ENCODE measurements around the gene CENPU. TPM values are rescaled to one million over a fixed set of nuclear protein-coding genes. Genes with fewer than 3 reads are reported as not detected.

Gene CENPU
- polyA plus RNA-seq, 1 donor from 2014 or later, result 13.0 TPM

DNA sequence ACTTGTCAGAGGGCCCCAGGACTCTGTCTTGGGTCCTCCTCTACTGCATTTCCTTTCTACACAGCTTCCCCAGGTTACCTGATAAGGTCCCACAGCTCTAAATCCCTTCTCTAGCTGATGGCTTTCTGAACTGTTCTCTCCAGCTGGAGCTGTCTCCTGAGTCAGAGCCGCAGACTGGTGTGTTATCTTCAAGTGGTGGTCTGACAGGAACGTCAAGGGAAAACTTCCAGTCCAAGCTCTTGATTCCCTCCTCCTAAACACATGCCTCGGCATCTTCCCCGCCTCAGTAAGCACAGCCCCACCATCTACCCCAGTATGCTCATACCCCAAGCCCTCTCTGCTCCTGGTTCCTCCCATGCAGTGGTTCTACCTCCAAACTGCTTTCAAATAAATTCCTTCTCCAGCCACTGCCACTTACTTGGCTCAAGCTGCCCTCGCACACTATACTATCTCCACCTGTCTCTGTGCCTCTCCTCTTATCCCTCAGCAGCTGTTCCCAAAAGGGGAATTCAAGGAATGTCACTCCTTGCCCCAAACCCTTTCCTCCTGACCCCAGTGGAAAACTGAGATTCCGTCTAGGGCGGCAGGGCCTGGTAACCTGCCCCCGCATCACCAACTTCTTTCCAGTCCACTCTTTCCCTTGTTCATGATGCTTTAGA lies 17.2 kb upstream of the CENPU start:
- TF ChIP-seq POLR2AphosphoS5 (IDR thresholded peaks at IDR 0.05) (no peak), SMC3 (conservative IDR thresholded peaks at IDR 0.05; ENCODE audit: poor library complexity) (no peak), TAF1 (IDR thresholded peaks at IDR 0.05; ENCODE audit: low read depth) (no peak), RAD21 (conservative IDR thresholded peaks at IDR 0.05) (no peak), MXI1 (conservative IDR thresholded peaks at IDR 0.05; ENCODE audit: poor library complexity, severe bottlenecking) (no peak), EZH2 (IDR thresholded peaks at IDR 0.05; ENCODE audit: borderline replicate concordance, insufficient read depth, low read length, poor library complexity, severe bottlenecking) (no peak)
- TF ChIP-seq, protein P1, sequence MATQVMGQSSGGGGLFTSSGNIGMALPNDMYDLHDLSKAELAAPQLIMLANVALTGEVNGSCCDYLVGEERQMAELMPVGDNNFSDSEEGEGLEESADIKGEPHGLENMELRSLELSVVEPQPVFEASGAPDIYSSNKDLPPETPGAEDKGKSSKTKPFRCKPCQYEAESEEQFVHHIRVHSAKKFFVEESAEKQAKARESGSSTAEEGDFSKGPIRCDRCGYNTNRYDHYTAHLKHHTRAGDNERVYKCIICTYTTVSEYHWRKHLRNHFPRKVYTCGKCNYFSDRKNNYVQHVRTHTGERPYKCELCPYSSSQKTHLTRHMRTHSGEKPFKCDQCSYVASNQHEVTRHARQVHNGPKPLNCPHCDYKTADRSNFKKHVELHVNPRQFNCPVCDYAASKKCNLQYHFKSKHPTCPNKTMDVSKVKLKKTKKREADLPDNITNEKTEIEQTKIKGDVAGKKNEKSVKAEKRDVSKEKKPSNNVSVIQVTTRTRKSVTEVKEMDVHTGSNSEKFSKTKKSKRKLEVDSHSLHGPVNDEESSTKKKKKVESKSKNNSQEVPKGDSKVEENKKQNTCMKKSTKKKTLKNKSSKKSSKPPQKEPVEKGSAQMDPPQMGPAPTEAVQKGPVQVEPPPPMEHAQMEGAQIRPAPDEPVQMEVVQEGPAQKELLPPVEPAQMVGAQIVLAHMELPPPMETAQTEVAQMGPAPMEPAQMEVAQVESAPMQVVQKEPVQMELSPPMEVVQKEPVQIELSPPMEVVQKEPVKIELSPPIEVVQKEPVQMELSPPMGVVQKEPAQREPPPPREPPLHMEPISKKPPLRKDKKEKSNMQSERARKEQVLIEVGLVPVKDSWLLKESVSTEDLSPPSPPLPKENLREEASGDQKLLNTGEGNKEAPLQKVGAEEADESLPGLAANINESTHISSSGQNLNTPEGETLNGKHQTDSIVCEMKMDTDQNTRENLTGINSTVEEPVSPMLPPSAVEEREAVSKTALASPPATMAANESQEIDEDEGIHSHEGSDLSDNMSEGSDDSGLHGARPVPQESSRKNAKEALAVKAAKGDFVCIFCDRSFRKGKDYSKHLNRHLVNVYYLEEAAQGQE (IDR thresholded peaks at IDR 0.05; ENCODE audit: borderline replicate concordance), result no peak
- TF ChIP-seq, protein P2, sequence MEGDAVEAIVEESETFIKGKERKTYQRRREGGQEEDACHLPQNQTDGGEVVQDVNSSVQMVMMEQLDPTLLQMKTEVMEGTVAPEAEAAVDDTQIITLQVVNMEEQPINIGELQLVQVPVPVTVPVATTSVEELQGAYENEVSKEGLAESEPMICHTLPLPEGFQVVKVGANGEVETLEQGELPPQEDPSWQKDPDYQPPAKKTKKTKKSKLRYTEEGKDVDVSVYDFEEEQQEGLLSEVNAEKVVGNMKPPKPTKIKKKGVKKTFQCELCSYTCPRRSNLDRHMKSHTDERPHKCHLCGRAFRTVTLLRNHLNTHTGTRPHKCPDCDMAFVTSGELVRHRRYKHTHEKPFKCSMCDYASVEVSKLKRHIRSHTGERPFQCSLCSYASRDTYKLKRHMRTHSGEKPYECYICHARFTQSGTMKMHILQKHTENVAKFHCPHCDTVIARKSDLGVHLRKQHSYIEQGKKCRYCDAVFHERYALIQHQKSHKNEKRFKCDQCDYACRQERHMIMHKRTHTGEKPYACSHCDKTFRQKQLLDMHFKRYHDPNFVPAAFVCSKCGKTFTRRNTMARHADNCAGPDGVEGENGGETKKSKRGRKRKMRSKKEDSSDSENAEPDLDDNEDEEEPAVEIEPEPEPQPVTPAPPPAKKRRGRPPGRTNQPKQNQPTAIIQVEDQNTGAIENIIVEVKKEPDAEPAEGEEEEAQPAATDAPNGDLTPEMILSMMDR (IDR thresholded peaks at IDR 0.05; ENCODE audit: poor library complexity, severe bottlenecking), result no peak
- H3K9me3 ChIP-seq (ENCODE audit: low read length), result no peaks in the 10 kb centered on the region
- H4K20me1 ChIP-seq (ENCODE audit: insufficient read depth), result no peaks in the 10 kb centered on the region
- no peaks in the 10 kb centered on the region for H3F3A ChIP-seq (ENCODE audit: insufficient read depth, low read length, poor library complexity, severe bottlenecking)
- H3K27me3 ChIP-seq (ENCODE audit: insufficient read depth, low read depth, low read length), result no peaks in the 10 kb centered on the region
- H2AFZ ChIP-seq (ENCODE audit: low read depth, low read length), result no peak overlapping the region
- no peak overlapping the region for H3K4me2 ChIP-seq (ENCODE audit: low read length)
- H3K9me2 ChIP-seq (ENCODE audit: insufficient read depth, low read length), result no peaks in the 10 kb centered on the region
- H3K4me3 ChIP-seq (ENCODE audit: low read length), result no peak overlapping the region
- no peak overlapping the region for H3K9ac ChIP-seq (ENCODE audit: low read length)
- H3K27ac ChIP-seq (ENCODE audit: low read length), result no peak overlapping the region
- no peaks in the 10 kb centered on the region for H3K36me3 ChIP-seq (ENCODE audit: insufficient read depth, low read length)
- no peaks in the 10 kb centered on the region for H3K79me2 ChIP-seq (replicated peaks; ENCODE audit: insufficient read depth, low read length)

DNA sequence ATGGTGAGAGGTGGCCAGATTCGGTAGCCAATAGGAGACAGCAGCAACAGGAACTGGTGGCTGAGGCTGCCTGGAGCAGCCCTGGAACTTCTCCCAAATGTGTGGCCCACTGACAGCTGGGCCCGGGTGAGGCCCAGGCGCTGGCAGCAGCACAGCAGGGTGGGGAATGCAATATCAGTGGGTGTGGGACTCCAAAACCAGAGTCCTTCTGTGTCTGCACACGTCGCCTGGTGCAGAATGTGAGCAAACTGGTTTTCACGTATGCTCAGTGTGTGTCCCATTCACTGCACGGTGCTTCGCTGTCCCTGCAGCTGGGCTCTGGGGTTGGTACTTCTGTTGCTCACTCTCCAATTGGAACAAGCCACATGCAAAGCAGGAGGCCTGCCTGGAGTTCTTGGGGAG lies 14.4 kb upstream of the CENPU start:
- no peaks in the 10 kb centered on the region for H3K27me3 ChIP-seq (ENCODE audit: insufficient read depth, low read depth, low read length)
- H3F3A ChIP-seq (ENCODE audit: insufficient read depth, low read length, poor library complexity, severe bottlenecking), result no peaks in the 10 kb centered on the region
- no peaks in the 10 kb centered on the region for H3K79me2 ChIP-seq (replicated peaks; ENCODE audit: insufficient read depth, low read length)
- no peak overlapping the region for H3K27ac ChIP-seq (ENCODE audit: low read length)
- H3K4me2 ChIP-seq (ENCODE audit: low read length), result no peak overlapping the region
- no peaks in the 10 kb centered on the region for H3K9me2 ChIP-seq (ENCODE audit: insufficient read depth, low read length)
- no peak for TF ChIP-seq EZH2 (IDR thresholded peaks at IDR 0.05; ENCODE audit: borderline replicate concordance, insufficient read depth, low read length, poor library complexity, severe bottlenecking)
- TF ChIP-seq SMC3 (conservative IDR thresholded peaks at IDR 0.05; ENCODE audit: poor library complexity), result no peak
- TF ChIP-seq, protein P2 (IDR thresholded peaks at IDR 0.05; ENCODE audit: poor library complexity, severe bottlenecking), result no peak
- TF ChIP-seq RAD21 (conservative IDR thresholded peaks at IDR 0.05), result no peak
- TF ChIP-seq EP300 (conservative IDR thresholded peaks at IDR 0.05; ENCODE audit: poor library complexity, severe bottlenecking), result no peak
- TF ChIP-seq, protein P1 (IDR thresholded peaks at IDR 0.05; ENCODE audit: borderline replicate concordance), result no peak
- TF ChIP-seq TAF1 (IDR thresholded peaks at IDR 0.05; ENCODE audit: low read depth), result no peak
- TF ChIP-seq MXI1 (conservative IDR thresholded peaks at IDR 0.05; ENCODE audit: poor library complexity, severe bottlenecking), result no peak
- TF ChIP-seq POLR2AphosphoS5 (IDR thresholded peaks at IDR 0.05), result no peak
- no peaks in the 10 kb centered on the region for H3K9me3 ChIP-seq (ENCODE audit: low read length)
- no peak overlapping the region for H3K4me3 ChIP-seq (ENCODE audit: low read length)
- H2AFZ ChIP-seq (ENCODE audit: low read depth, low read length), result no peak overlapping the region
- H3K36me3 ChIP-seq (ENCODE audit: insufficient read depth, low read length), result no peaks in the 10 kb centered on the region
- H3K9ac ChIP-seq (ENCODE audit: low read length), result no peak overlapping the region
- H4K20me1 ChIP-seq (ENCODE audit: insufficient read depth), result no peaks in the 10 kb centered on the region
